HAP-1 (cell line): ENCODE results near the gene TTC9B.

Source experiments
- DNase-seq, 2 experiments: peaks; one replicate each; pipeline ENCODE4 v3.0.0-alpha.2; 2016 to 2020; ENCODE audit warnings: low spot score in 2 of 2
- H3K27me3 ChIP-seq: fragments of 250-450 bp; sonication (Bioruptor Pico); 2 replicates; pipeline ENCODE4 v1.5.1; 2020; ENCODE audit warnings: low read depth, mild to moderate bottlenecking, moderate library complexity
- H3K36me3 ChIP-seq: fragments of 250-450 bp; sonication (Bioruptor Pico); replicated peaks from 2 replicates; pipeline ENCODE4 v1.5.1; 2020; ENCODE audit warnings: mild to moderate bottlenecking
- H3K4me1 ChIP-seq: fragments of 250-450 bp; sonication (Bioruptor Pico); 2 replicates; pipeline ENCODE4 v1.5.1; 2020; ENCODE audit warnings: mild to moderate bottlenecking
- H3K4me3 ChIP-seq: fragments of 250-450 bp; sonication (Bioruptor Pico); 2 replicates; pipeline ENCODE4 v1.5.1; 2020; ENCODE audit warnings: mild to moderate bottlenecking, moderate library complexity
- H3K9me3 ChIP-seq: fragments of 250-450 bp; sonication (Bioruptor Pico); 2 replicates; pipeline ENCODE4 v1.5.1; 2020; ENCODE audit warnings: mild to moderate bottlenecking, moderate library complexity
- in situ Hi-C: fragments of 300-500 bp; cut with MboI; formaldehyde crosslinking; loops from 3 replicates; pipeline ENCODE4 v1.14.3; 2020; ENCODE audit warnings: low sequenced_read_pairs, inconsistent platforms, mixed read lengths

Gene TTC9B

DNA sequence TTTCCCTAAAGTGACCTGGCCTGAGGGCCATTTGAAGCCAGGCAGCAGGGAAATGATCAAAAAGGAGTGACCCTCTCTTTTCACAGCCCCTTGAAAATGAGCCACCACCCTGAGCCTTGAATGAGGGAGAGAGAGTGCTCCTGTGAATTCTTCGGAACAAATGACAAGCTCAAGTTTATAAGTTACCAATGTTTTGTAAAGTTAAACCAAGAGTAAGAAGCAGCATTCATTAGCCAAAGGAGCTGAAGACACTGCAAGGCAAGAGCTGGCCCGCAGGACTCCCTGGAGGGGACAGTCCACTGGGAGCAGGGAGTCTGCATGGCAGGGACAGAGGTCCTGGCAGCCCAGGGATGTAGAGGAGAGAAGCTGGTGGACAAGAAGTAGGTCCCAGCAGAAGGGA lies 25.0 kb upstream of the TTC9B start:
- no peak for DNase-seq
- Histone ChIP-seq H3K27me3 (no peaks in the 10 kb centered on the region), H3K36me3 (peaks cover 17% of the 10 kb centered on the region), H3K4me3 (no peak overlapping the region), H3K9me3 (no peaks in the 10 kb centered on the region), H3K4me1 (no peaks in the 10 kb centered on the region)
- in situ Hi-C loops, result no loop called here

DNA sequence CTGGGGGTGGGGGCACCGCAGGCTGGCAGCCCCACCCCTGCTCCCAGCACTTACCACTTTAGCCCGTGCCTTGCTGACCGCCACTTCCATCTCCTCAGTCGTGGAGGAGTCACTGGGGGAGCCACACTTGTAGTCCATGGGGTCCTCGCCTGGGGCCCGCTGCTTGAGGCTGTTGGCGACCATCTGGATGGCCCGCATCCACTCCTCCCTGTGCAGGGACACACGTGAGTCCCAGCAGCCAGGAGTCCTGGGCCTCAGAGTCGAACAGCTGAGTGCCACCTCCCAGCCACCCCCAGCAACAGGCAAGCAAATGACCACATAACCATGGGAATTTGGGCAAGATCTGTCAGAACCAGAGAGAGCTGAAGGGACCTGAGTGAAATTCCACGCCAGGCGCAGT lies 24.3 kb upstream of the TTC9B start:
- Histone ChIP-seq H3K36me3 (peaks cover 18% of the 10 kb centered on the region), H3K27me3 (no peaks in the 10 kb centered on the region), H3K4me1 (no peaks in the 10 kb centered on the region), H3K9me3 (no peaks in the 10 kb centered on the region), H3K4me3 (no peak overlapping the region)
- in situ Hi-C loops, result no loop called here
- no peak for DNase-seq

- no peak for DNase-seq
- no peaks in the 10 kb centered on the region for H3K4me1 ChIP-seq
- no peaks in the 10 kb centered on the region for H3K27me3 ChIP-seq
- H3K4me3 ChIP-seq, result no peak overlapping the region
- in situ Hi-C loops, result no loop called here
- peaks cover 24% of the 10 kb centered on the region for H3K36me3 ChIP-seq
- H3K9me3 ChIP-seq, result no peaks in the 10 kb centered on the region
These were observed 23.7 kb upstream of the TTC9B start for GRCh38 chr19:40241809-40242384.

- H3K9me3 ChIP-seq, result no peaks in the 10 kb centered on the region
- H3K4me1 ChIP-seq, result no peaks in the 10 kb centered on the region
- H3K27me3 ChIP-seq, result no peaks in the 10 kb centered on the region
- no peak for DNase-seq
- H3K36me3 ChIP-seq, result peaks cover 28% of the 10 kb centered on the region
- in situ Hi-C loops, result no loop called here
- H3K4me3 ChIP-seq, result no peak overlapping the region
These were observed 23.1 kb upstream of the TTC9B start for GRCh38 chr19:40241125-40241808.

- peaks cover 32% of the 10 kb centered on the region for H3K36me3 ChIP-seq
- in situ Hi-C loops, result no loop called here
- H3K4me1 ChIP-seq, result no peaks in the 10 kb centered on the region
- H3K9me3 ChIP-seq, result no peaks in the 10 kb centered on the region
- no peaks in the 10 kb centered on the region for H3K27me3 ChIP-seq
- no peak for DNase-seq
- H3K4me3 ChIP-seq, result no peak overlapping the region
These were observed 22.1 kb upstream of the TTC9B start for GRCh38 chr19:40240332-40240731.

DNA sequence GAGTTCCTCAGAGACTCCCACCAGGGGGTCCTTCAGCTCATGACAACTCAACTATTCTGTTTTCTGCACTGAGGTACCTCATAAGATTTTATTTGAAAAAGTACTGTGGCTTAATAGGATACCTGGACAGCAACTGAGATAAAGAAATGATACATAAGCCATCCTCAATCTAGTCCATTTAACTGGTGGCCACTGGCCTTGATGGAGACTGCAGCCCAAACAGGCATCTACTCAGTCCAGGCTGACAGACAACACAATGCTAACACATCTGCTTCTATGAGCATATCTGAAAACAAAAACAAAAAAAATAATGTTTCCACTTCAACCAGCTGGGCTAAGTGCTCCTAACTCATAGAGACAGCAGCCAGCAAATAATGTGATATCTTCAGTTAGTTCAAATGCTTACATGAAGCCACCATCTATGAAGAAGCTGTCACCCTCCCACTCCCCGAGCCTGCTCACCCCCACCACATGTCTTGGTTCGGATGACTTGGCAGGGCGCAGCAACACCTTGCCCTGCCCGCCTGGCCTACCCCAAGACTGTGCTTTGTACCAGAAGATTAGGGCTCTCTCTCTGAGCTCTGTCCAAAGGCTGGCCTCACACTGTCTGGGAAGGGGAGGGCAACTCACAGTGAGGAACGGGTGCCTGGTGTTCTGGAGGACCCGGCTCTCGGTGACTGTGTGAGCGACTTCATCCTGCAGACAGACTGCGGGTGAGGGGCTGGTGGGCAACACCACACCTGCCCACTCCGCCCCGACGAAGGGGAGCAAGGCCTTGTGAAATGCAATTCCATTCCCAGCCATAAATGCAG lies 21.4 kb upstream of the TTC9B start:
- no peak overlapping the region for H3K4me3 ChIP-seq
- H3K27me3 ChIP-seq, result no peaks in the 10 kb centered on the region
- in situ Hi-C loops, result no loop called here
- no peaks in the 10 kb centered on the region for H3K9me3 ChIP-seq
- H3K36me3 ChIP-seq, result peaks cover 35% of the 10 kb centered on the region
- no peak for DNase-seq
- no peaks in the 10 kb centered on the region for H3K4me1 ChIP-seq

- H3K27me3 ChIP-seq, result no peaks in the 10 kb centered on the region
- in situ Hi-C loops, result no loop called here
- no peaks in the 10 kb centered on the region for H3K4me1 ChIP-seq
- no peak for DNase-seq
- H3K36me3 ChIP-seq, result peaks cover 35% of the 10 kb centered on the region
- H3K9me3 ChIP-seq, result no peaks in the 10 kb centered on the region
- no peak overlapping the region for H3K4me3 ChIP-seq
These were observed 20.6 kb upstream of the TTC9B start for GRCh38 chr19:40238775-40239174.

- no peaks in the 10 kb centered on the region for H3K9me3 ChIP-seq
- no peaks in the 10 kb centered on the region for H3K4me1 ChIP-seq
- H3K36me3 ChIP-seq, result peaks cover 35% of the 10 kb centered on the region
- H3K27me3 ChIP-seq, result no peaks in the 10 kb centered on the region
- in situ Hi-C loops, result no loop called here
- no peak overlapping the region for H3K4me3 ChIP-seq
- DNase-seq, result no peak
These were observed 19.6 kb upstream of the TTC9B start for GRCh38 chr19:40237791-40238190.

DNA sequence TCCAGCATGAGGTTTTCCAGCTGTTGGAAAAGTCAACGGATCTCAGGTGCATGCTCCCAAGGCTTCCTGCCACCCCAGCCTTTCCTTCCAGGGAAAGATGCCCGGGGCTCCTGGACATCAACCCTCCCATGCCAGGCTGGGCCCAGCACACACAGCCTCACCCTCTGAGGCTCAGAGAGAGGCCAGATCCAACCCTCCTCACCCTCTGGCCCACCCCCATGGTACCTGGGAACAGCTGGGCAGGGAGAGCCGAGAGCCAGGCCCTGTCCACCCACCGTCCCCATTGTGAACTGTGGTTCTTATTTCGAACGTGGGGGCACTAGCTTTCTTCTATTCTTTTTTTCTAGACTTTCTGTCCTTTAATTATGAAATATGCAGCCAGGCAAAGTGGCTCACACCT lies 18.2 kb upstream of the TTC9B start:
- DNase-seq, result no peak
- in situ Hi-C loops, result no loop called here
- H3K36me3 ChIP-seq, result peaks cover 28% of the 10 kb centered on the region

DNA sequence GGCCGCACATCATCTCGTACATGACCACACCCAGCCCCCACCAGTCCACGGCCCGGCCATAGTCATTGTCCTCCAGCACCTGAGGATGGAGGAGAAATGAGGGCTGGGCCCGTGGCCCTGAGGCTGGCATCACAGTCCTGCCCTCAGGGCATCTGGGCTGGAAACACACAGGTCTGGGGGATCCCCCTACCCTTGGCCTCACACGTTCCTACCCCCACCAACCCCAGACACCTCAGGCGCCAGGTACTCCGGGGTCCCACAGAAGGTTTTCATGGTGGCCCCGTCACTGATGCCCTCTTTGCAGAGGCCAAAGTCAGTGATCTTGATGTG lies 17.8 kb upstream of the TTC9B start:
- H3K36me3 ChIP-seq, result peaks cover 28% of the 10 kb centered on the region
- in situ Hi-C loops, result no loop called here

More for the DNA sequence above, 18.2 kb upstream of the TTC9B start:
- no peaks in the 10 kb centered on the region for H3K9me3 ChIP-seq
- no peaks in the 10 kb centered on the region for H3K4me1 ChIP-seq
- no peak overlapping the region for H3K4me3 ChIP-seq
- no peaks in the 10 kb centered on the region for H3K27me3 ChIP-seq

GRCh38 chr19:40235238-40236025 lies 17.2 kb upstream of the TTC9B start:
- Histone ChIP-seq H3K9me3 (no peaks in the 10 kb centered on the region), H3K36me3 (peaks cover 28% of the 10 kb centered on the region), H3K4me3 (no peak overlapping the region), H3K4me1 (no peaks in the 10 kb centered on the region), H3K27me3 (no peaks in the 10 kb centered on the region)
- in situ Hi-C loops, result no loop called here
- DNase-seq, result no peak

More for the DNA sequence above, 17.8 kb upstream of the TTC9B start:
- Histone ChIP-seq H3K27me3 (no peaks in the 10 kb centered on the region), H3K4me1 (no peaks in the 10 kb centered on the region), H3K4me3 (no peak overlapping the region), H3K9me3 (no peaks in the 10 kb centered on the region)
- DNase-seq, result no peak

- in situ Hi-C loops, result no loop called here
- H3K27me3 ChIP-seq, result no peaks in the 10 kb centered on the region
- H3K9me3 ChIP-seq, result no peaks in the 10 kb centered on the region
- no peak overlapping the region for H3K4me3 ChIP-seq
- H3K36me3 ChIP-seq, result peaks cover 26% of the 10 kb centered on the region
- no peaks in the 10 kb centered on the region for H3K4me1 ChIP-seq
- DNase-seq, result no peak
These were observed 16.4 kb upstream of the TTC9B start for GRCh38 chr19:40234429-40235237.

GRCh38 chr19:40233811-40234389 lies 15.7 kb upstream of the TTC9B start:
- Histone ChIP-seq H3K36me3 (peaks cover 19% of the 10 kb centered on the region), H3K4me3 (no peak overlapping the region), H3K4me1 (no peaks in the 10 kb centered on the region), H3K9me3 (no peaks in the 10 kb centered on the region), H3K27me3 (no peaks in the 10 kb centered on the region)
- DNase-seq, result no peak
- in situ Hi-C loops, result no loop called here
